ENCODE results near the gene MYO1C.

Gene MYO1C

DNA sequence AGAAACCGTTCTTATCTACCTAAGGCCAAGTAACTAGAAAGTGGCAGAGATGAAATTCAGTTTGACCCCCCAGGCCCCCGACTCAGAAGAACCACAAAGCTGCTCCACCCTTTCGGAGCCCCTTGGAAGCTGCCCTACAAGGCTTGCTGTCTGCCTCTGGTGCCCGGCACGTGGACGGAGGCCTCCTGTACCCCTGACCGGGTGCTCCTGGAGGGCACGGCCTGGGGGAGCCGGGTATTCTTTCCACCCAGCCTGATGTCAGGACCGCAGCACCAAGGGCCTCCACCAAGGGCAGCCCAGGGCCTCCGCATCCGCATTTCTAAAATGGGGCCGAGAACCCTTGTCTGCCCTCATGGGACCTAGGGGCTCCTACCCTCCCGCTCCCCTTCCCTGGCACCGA lies 21.0 kb downstream of the MYO1C start:
- no peaks in the 10 kb centered on the region for H3K4me1 ChIP-seq (ENCODE audit: insufficient read depth, low read length)
- H3K9me3 ChIP-seq (ENCODE audit: control insufficient read depth, insufficient read depth, low read length): no peaks in the 10 kb centered on the region
- H3K36me3 ChIP-seq (ENCODE audit: insufficient read depth, low read length): peaks cover 14% of the 10 kb centered on the region
- H3K9ac ChIP-seq (ENCODE audit: low read depth, low read length): no peak overlapping the region

GRCh38 chr17:1470755-1471462 lies 21.6 kb downstream of the MYO1C start:
- Histone ChIP-seq H3K4me1 (ENCODE audit: insufficient read depth, low read length) (no peaks in the 10 kb centered on the region), H3K36me3 (ENCODE audit: insufficient read depth, low read length) (peaks cover 13% of the 10 kb centered on the region), H3K9ac (ENCODE audit: low read depth, low read length) (no peak overlapping the region), H3K9me3 (ENCODE audit: control insufficient read depth, insufficient read depth, low read length) (no peaks in the 10 kb centered on the region)

GRCh38 chr17:1470071-1470754 lies 22.3 kb downstream of the MYO1C start:
- peaks cover 9% of the 10 kb centered on the region; the same call in 1 of the 2 replicates for H3K36me3 ChIP-seq (ENCODE audit: insufficient read depth, low read length)
- no peaks in the 10 kb centered on the region for H3K4me1 ChIP-seq (ENCODE audit: insufficient read depth, low read length)
- no peak overlapping the region for H3K9ac ChIP-seq (ENCODE audit: low read depth, low read length)
- H3K9me3 ChIP-seq (ENCODE audit: control insufficient read depth, insufficient read depth, low read length): no peaks in the 10 kb centered on the region

- Histone ChIP-seq H3K36me3 (ENCODE audit: insufficient read depth, low read length) (peaks cover 9% of the 10 kb centered on the region; the same call in 1 of the 2 replicates), H3K9ac (ENCODE audit: low read depth, low read length) (no peak overlapping the region), H3K4me1 (ENCODE audit: insufficient read depth, low read length) (no peaks in the 10 kb centered on the region), H3K9me3 (ENCODE audit: control insufficient read depth, insufficient read depth, low read length) (no peaks in the 10 kb centered on the region)
Observed at GRCh38 chr17:1469231-1469852, 23.1 kb downstream of the MYO1C start.

DNA sequence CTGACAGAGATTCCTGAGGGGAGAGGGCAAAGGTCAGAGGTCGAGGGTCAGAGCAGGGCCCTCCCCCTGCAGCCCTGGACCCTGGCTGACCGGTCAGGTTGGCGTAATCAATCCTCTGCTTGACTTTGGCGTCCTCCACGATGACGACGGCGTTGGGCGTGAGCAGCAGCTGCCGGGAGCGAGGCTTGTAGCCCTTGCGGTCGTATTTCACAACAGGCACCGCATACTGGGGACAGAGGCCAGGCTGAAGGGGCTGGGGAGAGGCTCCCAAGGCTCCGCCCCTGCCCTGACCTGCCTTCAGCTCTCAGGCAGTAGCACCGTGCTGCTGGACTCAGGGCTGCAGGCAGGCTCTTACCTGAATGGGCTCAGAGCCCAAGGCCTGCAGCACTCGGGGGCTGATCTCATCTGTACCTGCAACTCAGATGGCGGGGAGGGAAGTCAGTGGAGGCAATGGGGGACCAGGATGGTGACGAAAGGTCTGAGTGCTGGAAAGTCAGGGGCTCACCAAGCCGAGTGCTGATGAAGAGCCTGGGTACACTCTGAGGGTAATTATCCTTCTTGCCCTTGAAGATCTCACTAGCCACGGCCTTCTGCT lies 24.5 kb downstream of the MYO1C start:
- Histone ChIP-seq H3K36me3 (ENCODE audit: insufficient read depth, low read length) (peaks cover 9% of the 10 kb centered on the region; the same call in 1 of the 2 replicates), H3K4me1 (ENCODE audit: insufficient read depth, low read length) (no peaks in the 10 kb centered on the region), H3K9me3 (ENCODE audit: control insufficient read depth, insufficient read depth, low read length) (no peaks in the 10 kb centered on the region), H3K9ac (ENCODE audit: low read depth, low read length) (no peak overlapping the region)

- Histone ChIP-seq H3K9me3 (ENCODE audit: control insufficient read depth, insufficient read depth, low read length) (no peaks in the 10 kb centered on the region), H3K36me3 (ENCODE audit: insufficient read depth, low read length) (peaks cover 10% of the 10 kb centered on the region; the same call in 1 of the 2 replicates), H3K4me1 (ENCODE audit: insufficient read depth, low read length) (no peaks in the 10 kb centered on the region), H3K9ac (ENCODE audit: low read depth, low read length) (no peak overlapping the region)
Observed at GRCh38 chr17:1467258-1467657, 25.2 kb downstream of the MYO1C start.

- H3K9ac ChIP-seq (ENCODE audit: low read depth, low read length): no peak overlapping the region
- peaks cover 5% of the 10 kb centered on the region; the same call in 1 of the 2 replicates for H3K36me3 ChIP-seq (ENCODE audit: insufficient read depth, low read length)
- no peaks in the 10 kb centered on the region for H3K4me1 ChIP-seq (ENCODE audit: insufficient read depth, low read length)
- no peaks in the 10 kb centered on the region for H3K9me3 ChIP-seq (ENCODE audit: control insufficient read depth, insufficient read depth, low read length)
Observed at GRCh38 chr17:1464186-1464585, 28.3 kb downstream of the MYO1C start.

- no peak overlapping the region for H3K9ac ChIP-seq (ENCODE audit: low read depth, low read length)
- peaks cover 4% of the 10 kb centered on the region; the same call in 1 of the 2 replicates for H3K36me3 ChIP-seq (ENCODE audit: insufficient read depth, low read length)
- no peaks in the 10 kb centered on the region for H3K9me3 ChIP-seq (ENCODE audit: control insufficient read depth, insufficient read depth, low read length)
- H3K4me1 ChIP-seq (ENCODE audit: insufficient read depth, low read length): no peaks in the 10 kb centered on the region
Observed at GRCh38 chr17:1462164-1463112, 30.0 kb downstream of the MYO1C start.

DNA sequence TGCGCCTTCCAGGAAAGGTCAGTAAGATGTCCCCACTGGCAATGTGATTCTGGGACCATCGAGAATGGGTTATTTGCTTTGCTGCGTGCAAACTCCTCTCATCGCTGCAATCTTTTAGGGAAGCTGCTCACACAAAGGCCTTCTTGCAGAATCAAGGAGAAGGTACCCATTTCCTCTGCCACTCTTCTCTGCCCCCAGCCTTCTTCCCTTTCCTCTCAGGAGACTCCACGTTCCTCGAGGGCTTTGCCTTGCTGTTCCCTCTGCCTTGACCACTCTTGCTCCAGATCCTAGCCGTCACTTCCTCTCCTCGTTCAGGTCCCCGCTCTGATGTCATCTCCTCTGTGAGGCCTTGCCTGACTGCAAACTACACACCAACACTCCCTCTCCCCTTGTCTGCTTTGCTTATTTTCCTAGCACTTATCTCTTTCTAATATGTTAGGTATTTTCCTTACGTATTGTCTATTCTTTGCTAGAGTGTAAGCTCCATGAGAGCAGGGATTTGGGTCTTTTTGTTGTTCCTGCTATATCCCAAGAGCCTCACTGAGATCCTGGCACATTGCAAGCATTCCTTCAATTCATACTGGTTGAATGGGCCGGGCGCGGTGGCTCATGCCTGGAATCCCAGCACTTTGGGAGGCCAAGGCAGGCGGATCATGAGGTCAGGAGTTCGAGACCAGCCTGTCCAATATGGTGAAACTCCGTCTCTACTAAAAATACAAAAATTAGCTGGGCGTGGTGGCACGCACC lies 31.1 kb downstream of the MYO1C start:
- Histone ChIP-seq H3K9me3 (ENCODE audit: control insufficient read depth, insufficient read depth, low read length) (no peaks in the 10 kb centered on the region), H3K4me1 (ENCODE audit: insufficient read depth, low read length) (no peaks in the 10 kb centered on the region), H3K9ac (ENCODE audit: low read depth, low read length) (no peak overlapping the region), H3K36me3 (ENCODE audit: insufficient read depth, low read length) (peaks cover 4% of the 10 kb centered on the region; the same call in 1 of the 2 replicates)

GRCh38 chr17:1460233-1460632 lies 32.3 kb downstream of the MYO1C start:
- Histone ChIP-seq H3K4me1 (ENCODE audit: insufficient read depth, low read length) (no peaks in the 10 kb centered on the region), H3K36me3 (ENCODE audit: insufficient read depth, low read length) (peaks cover 4% of the 10 kb centered on the region; the same call in 1 of the 2 replicates), H3K9ac (ENCODE audit: low read depth, low read length) (no peak overlapping the region), H3K9me3 (ENCODE audit: control insufficient read depth, insufficient read depth, low read length) (no peaks in the 10 kb centered on the region)

GRCh38 chr17:1455797-1456599 lies 36.5 kb downstream of the MYO1C start, which contains the start of gene CRK:
TSS of gene CRK (minus strand) at chr17:1456232. CDS start at chr17:1456117, 115 bp downstream.
- Histone ChIP-seq H3K4me1 (ENCODE audit: insufficient read depth, low read length) (no peaks in the 10 kb centered on the region; the same call in 1 of the 2 replicates), H3K36me3 (ENCODE audit: insufficient read depth, low read length) (no peaks in the 10 kb centered on the region; the same call in 1 of the 2 replicates), H3K9ac (ENCODE audit: low read depth, low read length) (peak within 1 kb of the TSS; percentile 98), H3K9me3 (ENCODE audit: control insufficient read depth, insufficient read depth, low read length) (no peaks in the 10 kb centered on the region)

- H3K9ac ChIP-seq (ENCODE audit: low read depth, low read length): peak overlapping the region; percentile 98
- no peaks in the 10 kb centered on the region; the same call in 1 of the 2 replicates for H3K36me3 ChIP-seq (ENCODE audit: insufficient read depth, low read length)
- H3K9me3 ChIP-seq (ENCODE audit: control insufficient read depth, insufficient read depth, low read length): no peaks in the 10 kb centered on the region
- H3K4me1 ChIP-seq (ENCODE audit: insufficient read depth, low read length): no peaks in the 10 kb centered on the region; the same call in 1 of the 2 replicates
Observed at GRCh38 chr17:1455291-1455796, 37.1 kb downstream of the MYO1C start.

Data from ES-I3 (cell line).